ENCODE data around the gene WDR18. TPM values are rescaled to one million over a fixed set of nuclear protein-coding genes. Genes with fewer than 3 reads are reported as not detected.

The WDR18 gene, protein sequence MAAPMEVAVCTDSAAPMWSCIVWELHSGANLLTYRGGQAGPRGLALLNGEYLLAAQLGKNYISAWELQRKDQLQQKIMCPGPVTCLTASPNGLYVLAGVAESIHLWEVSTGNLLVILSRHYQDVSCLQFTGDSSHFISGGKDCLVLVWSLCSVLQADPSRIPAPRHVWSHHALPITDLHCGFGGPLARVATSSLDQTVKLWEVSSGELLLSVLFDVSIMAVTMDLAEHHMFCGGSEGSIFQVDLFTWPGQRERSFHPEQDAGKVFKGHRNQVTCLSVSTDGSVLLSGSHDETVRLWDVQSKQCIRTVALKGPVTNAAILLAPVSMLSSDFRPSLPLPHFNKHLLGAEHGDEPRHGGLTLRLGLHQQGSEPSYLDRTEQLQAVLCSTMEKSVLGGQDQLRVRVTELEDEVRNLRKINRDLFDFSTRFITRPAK
- polyA plus RNA-seq (2013, experiment 1 of 2; ENCODE audit: insufficient read length): 57.1 TPM
- polyA plus RNA-seq (2013, experiment 2 of 2; ENCODE audit: insufficient read length): 63.9 TPM

DNA sequence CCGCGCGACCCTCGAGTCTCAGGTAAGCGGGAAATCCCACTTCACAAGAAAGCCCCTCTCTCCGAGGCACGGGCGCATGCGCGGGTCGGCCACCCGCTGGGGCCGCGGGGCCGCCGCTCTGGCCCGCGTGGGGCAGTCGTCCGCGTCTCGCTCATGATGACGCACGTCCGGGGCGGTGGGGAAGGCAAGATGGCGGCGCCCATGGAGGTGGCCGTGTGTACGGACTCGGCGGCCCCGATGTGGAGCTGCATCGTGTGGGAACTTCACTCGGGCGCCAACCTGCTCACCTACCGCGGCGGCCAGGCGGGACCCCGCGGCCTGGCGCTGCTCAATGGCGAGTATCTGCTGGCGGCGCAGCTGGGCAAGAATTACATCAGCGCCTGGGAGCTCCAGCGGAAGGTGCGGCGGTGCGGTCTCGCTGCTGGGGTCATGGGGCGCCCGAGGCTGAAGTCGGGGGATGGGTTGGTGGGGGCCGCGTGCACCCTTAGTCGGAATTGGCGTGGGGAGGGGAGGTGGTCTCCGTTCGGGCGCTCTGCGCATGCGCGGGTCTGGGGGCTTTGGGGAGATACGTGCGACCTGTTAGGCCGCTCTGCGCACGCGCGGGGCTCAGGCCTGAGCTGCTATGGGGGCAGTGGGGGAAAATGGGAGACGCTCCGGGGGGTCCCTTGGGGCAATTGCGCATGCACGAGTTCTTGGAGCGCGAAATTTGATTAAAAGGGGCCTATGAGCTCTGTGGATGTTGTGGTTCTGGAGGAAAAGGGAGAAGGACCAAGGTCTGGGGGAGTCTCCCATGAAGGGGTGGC lies at the start of gene WDR18:
Gene WDR18, plus strand, starts transcription at position 181 of the 803 bp plus-strand sequence. Its CDS starts 9 bp downstream, at position 190.
- DNase-seq: peak; percentile 88

DNA sequence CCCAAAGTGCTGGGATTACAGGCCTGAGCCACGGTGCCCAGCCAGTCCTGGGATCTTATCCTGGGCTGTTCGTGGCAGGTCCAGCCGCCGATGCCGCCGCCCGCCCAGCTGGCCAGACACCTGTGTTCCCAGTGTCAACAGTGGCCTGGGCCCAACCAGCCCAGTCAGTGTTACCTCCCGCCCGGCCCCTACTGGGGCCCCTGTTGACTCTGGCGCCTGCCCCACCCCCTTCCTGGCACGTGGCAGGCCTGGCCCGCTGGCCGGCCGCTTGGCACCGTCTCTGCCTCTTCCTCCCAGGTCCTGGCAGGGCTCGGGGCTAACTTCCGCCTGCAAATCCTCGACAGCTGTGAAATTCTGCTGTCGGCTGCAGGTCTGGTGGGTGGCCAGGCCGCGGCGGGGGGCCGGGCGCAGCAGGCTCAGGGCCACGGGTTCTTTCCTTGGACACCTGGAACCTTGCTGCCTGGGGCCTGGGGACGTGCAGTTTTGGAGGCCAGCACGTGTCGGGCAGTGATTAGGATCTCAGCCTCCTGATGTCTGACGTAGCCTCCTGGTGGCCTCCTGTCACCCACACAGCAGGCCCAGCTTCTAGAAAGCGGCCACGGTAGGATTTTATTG lies 49.2 kb upstream of the WDR18 start:
- DNase-seq: peak; percentile 31

DNA sequence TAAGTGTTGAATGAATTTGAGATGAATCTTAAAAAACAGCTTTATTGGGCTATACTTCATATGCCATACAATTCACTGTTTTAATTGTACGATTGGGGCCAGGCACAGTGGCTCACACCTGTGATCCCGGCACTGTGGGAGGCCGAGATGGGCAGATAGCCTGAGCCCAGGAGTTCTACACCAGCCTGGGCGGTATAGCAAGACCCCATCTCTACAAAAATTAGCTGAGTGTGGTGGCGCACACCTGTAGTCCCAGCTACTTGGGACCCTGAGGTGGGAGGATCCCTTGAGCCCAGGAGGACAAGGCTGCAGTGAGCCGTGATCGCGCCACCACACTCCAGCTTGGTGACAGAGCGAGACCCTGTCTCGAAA lies 48.0 kb upstream of the WDR18 start:
- DNase-seq: no peak

DNA sequence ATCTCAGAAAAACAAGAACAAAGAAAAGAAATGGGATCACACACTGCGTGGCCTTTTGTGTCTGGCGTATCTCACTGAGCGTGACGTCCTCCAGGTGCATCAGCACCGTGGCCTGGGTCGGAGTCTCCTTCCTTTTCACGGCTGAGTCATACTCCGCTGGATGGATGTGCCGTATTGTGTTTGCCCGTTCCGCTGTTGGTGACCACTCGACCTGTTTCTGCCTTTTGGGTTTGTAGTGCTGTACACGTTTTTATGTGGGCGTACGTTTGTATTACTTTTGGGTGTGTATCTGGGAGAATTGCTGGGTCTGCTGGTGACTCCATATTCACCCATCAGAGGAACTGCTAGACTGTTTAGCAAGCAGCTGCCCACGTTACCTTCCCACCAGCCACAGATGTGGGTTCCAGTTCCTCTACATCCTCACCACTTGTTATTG lies 46.9 kb upstream of the WDR18 start:
- DNase-seq: no peak

DNA sequence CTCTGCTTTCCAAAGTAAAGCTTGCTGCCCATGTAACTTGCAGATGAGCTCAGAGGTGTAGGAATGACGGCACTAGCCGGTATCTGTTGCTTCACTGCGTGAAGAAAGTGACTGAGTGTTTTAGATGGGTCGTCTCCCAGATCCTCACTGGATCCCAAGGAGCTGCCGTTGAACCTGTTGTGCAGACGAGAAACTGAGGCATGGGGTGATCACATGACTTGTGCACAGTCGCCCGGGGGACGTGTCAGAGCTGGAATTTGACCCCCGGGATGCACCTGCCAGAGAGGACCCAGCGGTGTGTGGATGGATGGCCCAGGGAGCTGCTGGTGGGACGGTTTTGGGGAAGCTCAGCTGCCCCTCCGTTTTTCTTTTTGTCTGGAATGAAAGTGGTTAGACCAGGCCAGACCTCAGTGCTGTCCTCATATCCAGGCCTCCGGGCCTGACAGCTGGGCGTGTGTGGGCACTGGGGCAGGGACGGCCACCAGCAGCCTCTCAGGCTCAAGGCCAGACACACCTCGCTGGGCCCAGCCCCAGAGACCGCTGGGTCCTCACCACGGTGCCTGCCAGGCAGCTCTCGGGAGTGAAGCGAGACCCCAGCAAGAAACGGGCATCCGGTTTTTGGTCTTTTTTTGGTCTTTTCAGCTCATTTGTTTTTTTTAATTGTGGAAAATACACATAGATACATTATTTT lies 45.8 kb upstream of the WDR18 start:
- DNase-seq: no peak

DNA sequence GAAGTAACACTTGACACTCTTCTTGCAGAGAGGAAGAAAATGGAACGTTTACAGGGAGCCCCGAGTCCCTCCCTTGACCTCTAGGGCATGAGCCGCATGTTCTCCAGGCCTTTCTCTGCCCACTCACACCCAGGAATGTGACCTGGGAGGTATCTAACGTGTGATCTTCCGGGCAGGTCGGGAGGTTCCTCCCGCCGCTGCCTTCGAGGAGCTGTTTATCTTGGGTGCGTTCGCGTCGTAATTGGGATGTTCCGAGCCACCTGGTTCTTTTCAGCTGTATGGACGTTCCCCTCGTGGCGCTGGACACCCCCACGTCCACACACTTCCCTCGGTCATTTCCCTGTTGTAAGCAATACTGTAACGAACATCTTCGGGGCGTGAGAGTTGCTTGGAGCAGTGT lies 44.7 kb upstream of the WDR18 start:
- DNase-seq: no peak

DNA sequence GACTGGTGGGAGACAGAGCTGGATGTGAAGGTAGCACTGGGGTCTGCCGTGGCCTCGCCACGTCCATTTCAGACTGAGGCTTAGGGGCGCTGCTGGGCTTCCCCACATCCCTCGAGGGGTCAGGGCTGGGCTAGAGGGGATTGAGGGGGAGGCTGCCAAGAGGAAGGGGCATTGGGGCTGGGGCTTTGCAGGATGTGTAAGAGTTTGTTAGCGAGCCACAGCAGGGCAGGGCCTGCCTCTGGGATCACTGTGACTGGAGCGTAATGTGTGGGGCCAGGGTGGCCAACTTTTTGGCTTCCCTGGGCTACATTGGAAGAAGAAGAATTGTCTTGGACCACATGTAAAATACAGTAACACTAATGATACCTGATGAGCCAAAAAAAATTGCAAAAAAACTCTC lies 44.2 kb upstream of the WDR18 start:
- no peak for DNase-seq

DNA sequence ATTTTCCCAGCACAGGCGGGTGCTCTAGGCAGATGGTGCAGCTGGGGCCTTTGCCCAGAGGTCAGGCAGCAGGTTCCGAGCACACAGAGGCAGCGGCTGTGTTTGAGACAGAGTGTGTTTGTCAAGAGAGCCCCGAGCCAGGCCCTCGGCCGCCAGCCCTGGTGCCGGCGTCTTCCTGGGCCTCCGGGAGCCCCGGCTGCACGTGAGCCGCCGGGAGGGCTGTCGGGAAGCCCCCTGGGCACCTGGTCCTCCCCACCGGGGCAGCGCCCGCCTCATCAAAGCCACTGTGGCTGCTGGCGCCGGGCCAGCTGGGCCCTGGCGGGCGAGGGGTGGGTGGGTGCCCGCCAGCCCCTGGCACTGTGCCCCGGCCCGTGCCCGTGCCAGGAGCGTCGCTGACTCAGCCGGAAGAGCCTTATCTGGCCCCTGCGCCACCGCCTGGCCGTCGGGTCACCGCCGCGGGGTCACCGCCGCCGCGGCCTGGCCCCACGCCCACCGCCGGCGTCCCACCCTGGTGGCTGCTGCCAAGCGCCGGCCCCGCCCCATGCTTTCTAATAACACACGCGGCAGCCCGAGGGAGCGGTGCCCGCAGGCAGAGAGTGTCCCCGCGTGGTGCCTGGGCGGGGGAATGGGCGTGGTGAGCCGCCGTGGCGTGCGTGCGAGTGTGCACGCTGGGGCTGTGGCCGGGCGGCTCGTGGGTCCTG lies 43.4 kb upstream of the WDR18 start:
- DNase-seq: no peak

DNA sequence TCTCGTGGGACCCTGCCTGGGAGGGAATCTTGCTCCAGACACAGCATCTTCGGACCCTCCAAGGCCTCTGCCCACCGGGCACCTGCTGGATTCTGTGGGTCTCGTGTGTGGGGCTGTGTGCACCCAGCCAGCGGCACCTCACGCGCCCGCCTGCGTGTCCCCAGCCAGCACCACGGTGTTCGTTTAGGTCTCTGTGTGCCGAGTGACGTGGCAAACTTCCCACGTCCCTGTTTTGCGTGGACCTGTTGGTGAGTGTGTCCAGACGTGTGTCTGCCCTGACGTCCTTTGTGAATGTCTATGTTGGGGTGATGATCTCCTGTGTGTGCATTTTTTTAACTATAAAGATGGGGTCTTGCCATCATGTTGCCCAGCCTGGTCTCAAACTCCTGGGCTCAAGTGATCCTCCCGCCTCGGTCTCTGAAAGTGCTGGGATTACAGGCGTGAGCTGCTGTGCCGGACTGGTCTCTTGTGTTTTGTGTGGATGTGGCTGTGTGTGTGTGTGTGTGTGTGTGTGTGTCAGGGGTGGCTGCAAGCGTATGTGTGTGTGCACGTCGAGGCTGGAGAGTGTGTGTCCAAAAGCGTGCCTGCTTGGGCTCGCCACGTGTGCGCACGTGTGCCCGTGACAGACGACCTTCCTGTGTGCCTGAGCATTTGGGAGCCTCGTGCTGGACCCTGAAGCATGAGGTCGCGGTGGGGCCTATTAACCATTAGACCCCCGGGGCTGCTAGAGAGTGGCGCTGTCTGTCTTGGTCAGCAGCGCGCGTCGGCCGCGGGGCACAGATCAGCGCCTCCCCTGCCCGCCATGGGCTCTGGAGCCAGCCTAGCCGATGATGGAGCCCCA lies 42.6 kb upstream of the WDR18 start:
- DNase-seq: no peak

DNA sequence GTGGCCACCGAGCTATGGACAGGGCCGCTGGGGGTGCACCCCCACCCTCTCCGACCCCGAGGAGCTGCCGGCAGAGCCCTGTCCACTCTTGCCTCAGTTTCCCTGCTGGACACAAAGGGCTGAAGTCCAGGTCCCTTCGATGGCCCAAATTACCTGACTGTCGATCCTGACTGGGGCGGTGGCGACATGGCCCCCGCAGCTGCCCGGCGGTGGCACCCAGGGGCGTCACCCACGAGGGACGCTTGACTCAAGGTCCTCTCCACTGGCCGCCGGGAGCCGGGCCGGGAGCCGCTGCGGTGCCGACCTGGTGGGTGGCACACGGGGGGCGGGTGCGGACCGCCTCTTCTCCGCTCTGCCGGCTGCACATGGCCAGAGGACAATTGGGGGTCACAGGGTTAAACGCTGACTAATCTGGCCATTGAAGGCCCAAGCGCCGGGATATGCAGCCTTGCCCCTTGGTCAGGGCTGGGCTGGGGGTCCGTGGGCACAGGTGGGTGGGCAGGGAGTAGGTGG lies 42.0 kb upstream of the WDR18 start:
- DNase-seq: no peak

DNA sequence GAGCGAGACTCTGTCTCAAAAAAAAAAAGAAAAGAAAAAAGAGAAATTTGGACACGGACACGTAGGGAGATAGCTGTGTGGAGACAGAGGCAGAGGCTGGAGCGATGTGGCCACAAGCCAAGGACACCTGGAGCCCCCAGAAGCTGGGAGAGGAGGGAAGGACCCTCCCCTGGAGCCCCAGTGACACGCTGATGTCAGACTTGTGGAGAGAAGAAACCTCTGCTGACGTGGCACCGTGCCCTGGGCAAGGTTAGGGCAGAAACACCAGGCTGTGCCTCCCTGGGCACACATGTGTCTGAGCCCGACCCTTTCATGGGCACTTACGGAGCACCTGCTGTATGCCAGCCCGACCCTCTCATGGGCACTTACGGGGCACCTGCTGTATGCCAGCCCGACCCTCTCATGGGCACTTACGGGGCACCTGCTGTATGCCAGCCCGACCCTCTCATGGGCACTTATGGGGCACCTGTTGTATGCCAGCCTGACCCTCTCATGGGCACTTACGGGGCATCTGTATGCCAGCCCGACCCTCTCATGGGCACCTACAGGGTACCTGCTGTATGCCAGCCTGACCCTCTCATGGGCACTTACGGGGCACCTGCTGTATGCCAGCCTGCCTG lies 40.5 kb upstream of the WDR18 start:
- DNase-seq: no peak

DNA sequence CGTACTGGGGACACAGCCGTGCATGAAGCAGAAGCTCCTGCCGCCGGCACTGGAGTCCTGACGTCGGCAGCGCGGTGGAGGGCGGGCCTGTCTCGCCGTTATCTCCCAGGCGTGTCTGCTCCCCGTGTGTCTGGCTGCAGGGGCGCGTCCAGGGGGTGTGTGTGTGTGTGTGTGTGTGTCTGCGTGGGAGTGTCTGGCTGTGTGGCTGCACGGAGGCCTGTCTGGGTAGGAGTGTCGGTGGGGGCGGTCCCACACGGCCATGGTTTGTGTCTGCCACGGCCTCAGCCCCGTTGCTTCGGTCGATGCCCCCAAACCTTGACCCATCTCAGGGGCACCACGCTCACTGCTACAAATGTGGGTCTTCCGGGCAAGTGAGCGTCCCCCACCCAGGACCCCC lies 40.0 kb upstream of the WDR18 start:
- peak; percentile 39 for DNase-seq

DNA sequence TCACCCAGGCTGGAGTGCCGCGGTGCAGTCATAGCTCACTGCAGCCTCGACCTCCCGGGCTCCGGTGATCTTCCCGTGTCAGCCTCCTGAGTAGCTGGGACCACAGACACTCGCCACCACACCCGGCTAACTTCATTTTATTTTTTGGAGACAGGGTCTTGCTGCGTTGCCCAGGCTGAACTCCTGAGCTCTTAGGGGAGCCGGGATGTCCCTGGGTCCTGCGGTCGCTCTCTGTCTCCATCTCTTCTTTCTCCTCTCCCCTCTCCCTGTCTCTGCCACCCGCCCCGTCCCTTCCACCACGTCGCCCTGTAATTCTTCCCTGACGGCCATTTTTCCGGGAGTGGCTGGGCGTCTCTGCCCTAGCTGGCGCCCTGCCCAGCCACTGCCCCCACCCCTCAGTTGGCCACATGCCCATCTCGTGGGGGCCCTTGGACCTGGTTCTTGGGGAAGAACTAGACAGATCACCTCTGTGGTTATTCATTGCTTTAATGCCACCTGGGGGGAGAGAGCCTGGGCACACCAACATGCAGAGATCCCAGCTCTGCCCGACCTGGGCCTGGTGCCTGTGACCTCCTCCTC lies 39.4 kb upstream of the WDR18 start:
- DNase-seq: no peak

DNA sequence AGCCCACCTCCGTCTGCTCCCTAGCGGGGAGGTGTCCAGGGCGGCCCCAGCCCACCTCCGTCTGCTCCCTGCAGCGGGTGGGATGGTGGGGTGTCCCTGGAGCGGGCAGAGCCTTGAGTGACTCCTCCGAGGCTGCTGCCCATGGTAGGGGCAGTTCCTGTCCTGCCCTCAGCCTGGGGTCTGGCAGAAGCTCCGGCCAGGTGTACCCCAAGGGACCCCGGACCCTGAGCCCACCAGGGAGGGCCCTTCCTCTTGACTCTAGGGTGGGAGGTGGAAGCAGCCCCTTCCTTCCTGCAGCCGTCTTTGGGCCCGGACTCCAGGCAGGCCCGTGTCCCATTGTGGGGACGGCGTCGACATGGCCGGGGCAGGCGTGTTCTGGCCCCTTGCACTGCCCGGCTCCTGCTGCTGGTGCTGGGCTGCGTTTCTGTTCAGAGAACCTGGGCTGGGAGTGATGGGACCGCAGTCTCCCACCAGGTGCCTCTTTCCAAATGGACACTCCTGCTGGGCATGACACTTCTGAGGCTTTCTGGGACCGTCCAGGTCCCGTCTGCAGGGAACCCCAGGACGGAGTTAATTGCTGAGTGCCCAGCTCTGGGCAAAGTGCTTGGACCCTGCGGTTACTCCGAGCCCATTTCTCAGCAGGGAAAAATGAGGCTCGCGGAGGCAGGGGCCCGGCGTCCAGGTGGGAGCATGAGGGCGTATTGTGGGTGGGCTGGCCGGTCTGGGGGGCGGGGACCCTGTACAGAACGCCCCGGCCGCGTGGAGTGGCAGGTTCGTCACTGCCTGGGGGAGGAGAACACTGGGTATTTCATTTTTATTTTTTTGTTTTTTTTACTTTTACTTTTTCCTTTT lies 38.5 kb upstream of the WDR18 start:
- DNase-seq: no peak

DNA sequence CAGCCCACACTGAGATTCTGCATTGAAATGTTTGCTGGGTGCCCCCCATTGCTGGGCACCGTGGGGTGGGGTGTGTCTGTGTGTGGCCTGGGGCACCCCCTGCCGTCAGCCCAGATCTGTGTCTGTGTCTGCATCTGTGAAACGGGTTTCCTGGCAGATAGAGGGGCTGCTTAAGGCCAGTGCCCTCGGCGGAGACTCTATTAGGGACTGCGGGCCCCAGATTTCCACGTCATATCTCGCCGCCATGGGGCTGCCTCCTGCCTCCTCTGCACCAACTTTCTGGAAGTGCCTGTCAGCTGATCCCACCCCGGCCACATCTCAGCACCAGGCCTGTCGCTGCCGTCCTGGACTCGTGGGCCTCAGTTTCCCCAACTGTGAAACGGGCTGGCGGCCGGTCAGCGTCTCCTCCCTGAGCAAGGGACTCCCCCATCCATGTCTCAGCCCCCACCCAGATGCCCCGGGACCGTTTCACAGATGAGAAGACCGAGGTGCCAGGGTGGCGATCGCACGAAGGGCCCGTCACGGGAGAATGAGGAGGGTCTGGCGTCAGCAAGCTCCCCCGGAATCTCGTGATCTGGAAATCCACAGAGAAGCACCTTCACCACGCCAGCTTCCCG lies 36.9 kb upstream of the WDR18 start:
- DNase-seq: no peak

DNA sequence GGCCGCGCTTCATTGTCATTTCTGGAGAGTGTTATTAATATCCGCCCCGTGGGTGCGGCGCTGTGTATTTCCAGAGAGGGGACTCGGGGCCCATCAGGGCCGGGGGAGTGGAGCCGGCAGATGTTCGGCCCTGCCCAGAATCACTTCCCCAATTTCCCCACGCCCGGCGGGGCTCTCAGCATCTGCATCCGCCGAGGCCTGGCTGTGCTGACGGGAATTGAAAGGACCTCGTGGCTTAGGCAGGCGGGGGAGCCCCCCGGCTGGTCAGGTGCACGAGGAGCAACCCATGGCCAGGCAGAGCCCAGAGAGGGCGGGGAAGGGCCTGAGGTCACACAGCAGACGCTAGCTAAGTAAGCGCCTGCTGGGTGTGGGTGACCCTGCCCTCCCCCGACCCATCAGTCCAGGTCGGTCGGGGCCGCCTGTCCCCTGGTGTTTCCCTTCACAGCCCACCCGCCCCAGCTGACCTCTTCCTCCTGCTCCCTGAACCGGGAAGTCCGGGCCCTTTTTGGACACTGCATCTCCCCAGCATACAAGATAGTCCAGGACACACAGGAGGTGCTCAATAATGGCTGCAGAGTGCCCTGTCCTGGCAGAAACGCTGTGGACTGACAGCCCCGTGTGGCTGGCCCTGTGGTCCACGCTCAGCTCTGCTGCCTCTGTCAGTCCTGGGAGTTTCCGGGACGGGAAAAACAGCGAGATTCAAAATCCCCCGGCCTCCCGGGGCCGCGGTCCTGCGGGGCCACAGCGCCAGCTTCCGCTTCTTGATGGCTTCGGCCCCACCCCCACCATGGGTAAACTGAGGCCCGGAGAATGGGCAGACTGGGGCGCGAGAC lies 36.2 kb upstream of the WDR18 start:
- DNase-seq: no peak

DNA sequence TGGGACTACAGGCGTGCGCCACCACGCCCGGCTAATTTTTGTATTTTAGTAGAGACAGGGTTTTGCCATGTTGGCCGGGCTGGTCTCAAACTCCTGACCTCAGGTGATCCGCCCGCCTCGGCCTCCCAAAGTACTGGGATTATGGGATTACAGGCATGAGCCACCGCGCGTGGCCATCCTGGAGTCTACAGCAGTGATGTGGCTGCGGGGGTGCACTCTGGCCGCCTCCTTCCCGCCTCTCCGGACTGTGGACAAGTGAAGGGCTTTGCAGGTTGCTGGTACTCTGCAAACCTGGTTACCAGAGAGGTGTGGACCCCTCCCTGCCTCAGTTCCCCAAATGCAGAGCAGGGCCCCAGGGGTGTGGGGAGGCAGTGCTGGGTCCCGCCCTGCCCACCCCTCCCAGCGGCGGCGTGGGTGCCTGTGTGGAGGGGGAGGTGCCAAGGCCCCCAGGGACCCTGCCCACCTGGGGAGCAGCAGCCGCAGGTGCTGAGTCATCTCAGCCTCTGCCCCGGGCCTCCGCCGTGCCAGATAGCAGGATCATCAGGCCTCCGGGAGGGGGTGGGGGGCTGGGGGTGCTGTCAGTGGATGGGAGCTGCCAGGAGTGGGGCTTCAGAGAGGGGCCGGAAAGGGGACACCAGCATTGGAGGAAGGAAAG lies 35.2 kb upstream of the WDR18 start:
- no peak for DNase-seq

Measured in fibroblast of skin of abdomen (primary cell).